Measurements from ENCODE around the gene STARD10.

- TF ChIP-seq CTCF (IDR thresholded peaks at IDR 0.05) (no peak), POLR2AphosphoS5 (IDR thresholded peaks at IDR 0.05) (no peak), EP300 (IDR thresholded peaks at IDR 0.05) (no peak)
These were observed 26.4 kb downstream of the STARD10 start for GRCh38 chr11:72767203-72768062.
